Panc1 (cell line): ENCODE measurements around the gene RANBP1. TPM values are rescaled to one million over a fixed set of nuclear protein-coding genes. Genes with fewer than 3 reads are reported as not detected.

Source experiments
- ATAC-seq: fragments of 200-7000 bp; cut with Tn5 transposase; 2 replicates; pipeline ENCODE4 v1.9.1; 2020; ENCODE audit warnings: mild to moderate bottlenecking, moderate library complexity
- BruUV-seq: library from RNA; stranded (reverse); fragments of 400-500 nt; replicated peaks from 2 replicates; lab custom pipeline; 2021; lab: Mats Ljungman, UMichigan
- CTCF ChIA-PET: fragments of 300-600 bp; sonication (Branson Sonifier 250); formaldehyde crosslinking; loops from one replicate; lab custom pipeline; 2022; ENCODE audit warnings: antibody characterized with exemption; lab: Charles Lee
- POLR2A ChIA-PET: fragments of 300-600 bp; sonication (Branson Sonifier 250); formaldehyde crosslinking; loops from one replicate; lab custom pipeline; 2022; ENCODE audit warnings: antibody characterized with exemption; lab: Charles Lee
- DNase-seq: peaks from one replicate; pipeline ENCODE4 v3.0.0-alpha.2; 2010; ENCODE audit warnings: low read depth, low spot score
- H3K27ac ChIP-seq: 2 replicates; pipeline ENCODE4 v1.5.1; 2011; ENCODE audit warnings: mild to moderate bottlenecking, low read length, inconsistent platforms
- H3K27me3 ChIP-seq: fragments of 200-500 bp; sonication (Bioruptor generic); 2 replicates; pipeline ENCODE4 v1.6.0; 2014; ENCODE audit warnings: low read length, inconsistent platforms; ENCODE audit not compliant: control insufficient read depth, insufficient read depth
- H3K36me3 ChIP-seq: fragments of 200-500 bp; sonication (Bioruptor generic); 2 replicates; pipeline ENCODE4 v1.5.1; 2014; ENCODE audit warnings: inconsistent platforms, mild to moderate bottlenecking, low read length, moderate library complexity; ENCODE audit not compliant: control insufficient read depth, insufficient read depth
- H3K4me1 ChIP-seq: 2 replicates; pipeline ENCODE4 v1.5.1; 2011; ENCODE audit warnings: inconsistent platforms, mild to moderate bottlenecking, low read length, moderate library complexity; ENCODE audit not compliant: control insufficient read depth, insufficient read depth
- H3K4me3 ChIP-seq, 2 experiments: 2 replicates each; pipeline ENCODE4 v1.5.1; 2011 to 2012; ENCODE audit warnings: low read depth in 2 of 2, low read length in 2 of 2, mild to moderate bottlenecking in 2 of 2, inconsistent platforms in 1 of 2, moderate library complexity in 1 of 2
- H3K9me3 ChIP-seq: fragments of 200-500 bp; sonication (Bioruptor generic); 2 replicates; pipeline ENCODE4 v1.5.1; 2014; ENCODE audit warnings: low read depth, mild to moderate bottlenecking, inconsistent platforms, low read length, moderate library complexity; ENCODE audit not compliant: control insufficient read depth, insufficient read depth
- CTCF ChIP-seq: fragments of 450-650 bp; IDR thresholded peaks from 2 replicates; pipeline ENCODE4 v1.5.1; 2017; ENCODE audit warnings: mild to moderate bottlenecking
- POLR2AphosphoS5 ChIP-seq: IDR thresholded peaks from 2 replicates; pipeline ENCODE4 v1.6.1; 2012; ENCODE audit warnings: mild to moderate bottlenecking, low read depth, low read length, moderate library complexity
- SIN3A ChIP-seq: IDR thresholded peaks from 2 replicates; pipeline ENCODE4 v1.6.1; 2012; ENCODE audit warnings: low read depth, mild to moderate bottlenecking, low read length, moderate library complexity, borderline replicate concordance; ENCODE audit not compliant: insufficient read depth
- TCF7L2 ChIP-seq: IDR thresholded peaks from 2 replicates; pipeline ENCODE4 v1.6.1; 2011; ENCODE audit warnings: mild to moderate bottlenecking, low read depth, low read length, inconsistent platforms
- in situ Hi-C: cut with HindIII; loops from 2 replicates; pipeline ENCODE4 v1.10.0; 2016; ENCODE audit warnings: low sequenced_read_pairs, low pct_unique_long_range_greater_than_20kb
- intact Hi-C: fragments of 100-400 bp; cut with micrococcal nuclease; formaldehyde crosslinking; loops from one replicate; pipeline ENCODE4 v1.10.0; 2022; ENCODE audit not compliant: unreplicated experiment
- total RNA-seq: library from RNA; stranded (reverse); gene quantifications from one replicate; pipeline ENCODE4 v1.2.1, GENCODE V29; 2021; ENCODE audit not compliant: unreplicated experiment
- TF ChIP-seq, protein P1 (sequence below), 2 experiments: IDR thresholded peaks; 2 replicates each; pipeline ENCODE4 v1.6.1; 2011 to 2012; ENCODE audit warnings: low read depth in 2 of 2, control low read depth in 1 of 2, low read length in 1 of 2, mild to moderate bottlenecking in 1 of 2, moderate library complexity in 1 of 2; ENCODE audit not compliant: insufficient read depth in 1 of 2

The RANBP1 gene
- total RNA-seq, 1 experiment from 2014 or later: 232 TPM

- Histone ChIP-seq H3K4me3 (no peak overlapping the region), H3K4me1 (no peaks in the 10 kb centered on the region), H3K36me3 (peaks cover 16% of the 10 kb centered on the region), H3K27me3 (no peaks in the 10 kb centered on the region), H3K9me3 (no peaks in the 10 kb centered on the region), H3K27ac (no peak overlapping the region)
- ATAC-seq (no peak), DNase-seq (no peak)
- in situ Hi-C loops: no loop called here
- no peak for TF ChIP-seq TCF7L2
- TF ChIP-seq CTCF: no peak
- TF ChIP-seq POLR2AphosphoS5: no peak
- TF ChIP-seq SIN3A: no peak
- TF ChIP-seq, protein P1, sequence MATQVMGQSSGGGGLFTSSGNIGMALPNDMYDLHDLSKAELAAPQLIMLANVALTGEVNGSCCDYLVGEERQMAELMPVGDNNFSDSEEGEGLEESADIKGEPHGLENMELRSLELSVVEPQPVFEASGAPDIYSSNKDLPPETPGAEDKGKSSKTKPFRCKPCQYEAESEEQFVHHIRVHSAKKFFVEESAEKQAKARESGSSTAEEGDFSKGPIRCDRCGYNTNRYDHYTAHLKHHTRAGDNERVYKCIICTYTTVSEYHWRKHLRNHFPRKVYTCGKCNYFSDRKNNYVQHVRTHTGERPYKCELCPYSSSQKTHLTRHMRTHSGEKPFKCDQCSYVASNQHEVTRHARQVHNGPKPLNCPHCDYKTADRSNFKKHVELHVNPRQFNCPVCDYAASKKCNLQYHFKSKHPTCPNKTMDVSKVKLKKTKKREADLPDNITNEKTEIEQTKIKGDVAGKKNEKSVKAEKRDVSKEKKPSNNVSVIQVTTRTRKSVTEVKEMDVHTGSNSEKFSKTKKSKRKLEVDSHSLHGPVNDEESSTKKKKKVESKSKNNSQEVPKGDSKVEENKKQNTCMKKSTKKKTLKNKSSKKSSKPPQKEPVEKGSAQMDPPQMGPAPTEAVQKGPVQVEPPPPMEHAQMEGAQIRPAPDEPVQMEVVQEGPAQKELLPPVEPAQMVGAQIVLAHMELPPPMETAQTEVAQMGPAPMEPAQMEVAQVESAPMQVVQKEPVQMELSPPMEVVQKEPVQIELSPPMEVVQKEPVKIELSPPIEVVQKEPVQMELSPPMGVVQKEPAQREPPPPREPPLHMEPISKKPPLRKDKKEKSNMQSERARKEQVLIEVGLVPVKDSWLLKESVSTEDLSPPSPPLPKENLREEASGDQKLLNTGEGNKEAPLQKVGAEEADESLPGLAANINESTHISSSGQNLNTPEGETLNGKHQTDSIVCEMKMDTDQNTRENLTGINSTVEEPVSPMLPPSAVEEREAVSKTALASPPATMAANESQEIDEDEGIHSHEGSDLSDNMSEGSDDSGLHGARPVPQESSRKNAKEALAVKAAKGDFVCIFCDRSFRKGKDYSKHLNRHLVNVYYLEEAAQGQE (IDR thresholded peaks at IDR 0.05; ENCODE audit: insufficient read depth in 1 of 2, low read depth in 2 of 2, low read length in 1 of 2): no peak
- intact Hi-C loops: no loop called here
- no TSS peak for BruUV-seq
- ChIA-PET CTCF (no interaction called here), POLR2A (no interaction called here)
Observed at GRCh38 chr22:20095521-20095920, 20.4 kb upstream of the RANBP1 start.

DNA sequence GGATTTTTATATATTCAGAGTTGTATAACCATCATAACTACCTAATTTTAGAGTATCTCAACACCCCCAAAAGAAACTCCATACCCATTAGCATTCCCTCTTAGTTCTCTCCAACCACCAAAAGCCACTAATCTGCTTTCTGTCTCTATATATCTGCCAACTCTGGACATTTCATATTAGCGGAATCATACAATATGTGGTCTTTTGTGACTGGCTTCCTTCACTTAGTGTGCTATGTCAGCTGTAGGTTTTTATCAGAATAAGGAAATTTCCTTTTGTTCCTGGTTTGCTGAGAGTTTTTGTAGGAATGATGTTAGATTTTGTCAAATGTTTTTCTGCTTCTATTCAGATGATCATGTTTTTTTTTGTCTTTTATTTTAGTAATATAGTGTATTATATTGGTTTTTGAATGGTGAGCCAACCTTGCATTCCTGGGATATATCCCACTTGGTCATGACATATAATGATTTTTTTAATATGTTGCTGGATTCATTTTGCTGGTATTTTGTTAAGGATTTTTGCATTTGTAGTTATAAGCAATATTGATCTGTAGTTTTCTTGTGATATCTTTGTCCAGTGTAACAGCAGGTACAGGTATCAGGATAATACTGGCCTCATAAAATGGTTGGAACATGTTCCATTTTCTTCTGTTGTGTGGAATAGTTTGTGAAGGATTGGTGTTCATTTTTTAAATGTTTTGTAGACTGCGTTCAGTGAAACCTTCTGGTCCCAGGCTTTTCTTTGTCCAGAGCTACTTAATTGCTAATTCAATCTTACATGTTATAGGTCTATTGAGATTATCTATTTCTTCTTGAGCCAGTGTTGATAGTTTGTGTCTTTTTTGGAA is 19.1 kb upstream of the RANBP1 start:
- no peaks in the 10 kb centered on the region for H3K9me3 ChIP-seq
- BruUV-seq: no TSS peak
- ATAC-seq: no peak
- peaks cover 19% of the 10 kb centered on the region for H3K36me3 ChIP-seq
- TF ChIP-seq POLR2AphosphoS5 (no peak), CTCF (no peak), SIN3A (no peak)
- no peak overlapping the region for H3K4me3 ChIP-seq
- in situ Hi-C loops (no loop called here), intact Hi-C loops (no loop called here)
- no peak overlapping the region for H3K27ac ChIP-seq
- CTCF ChIA-PET: no interaction called here
- no peaks in the 10 kb centered on the region for H3K27me3 ChIP-seq
- H3K4me1 ChIP-seq: no peaks in the 10 kb centered on the region
- no peak for DNase-seq
- POLR2A ChIA-PET: no interaction called here
